Measurements from ENCODE around the gene GATA2. TPM values are rescaled to one million over a fixed set of nuclear protein-coding genes. Genes with fewer than 3 reads are reported as not detected.

GATA2 gene
- total RNA-seq, 1 experiment from 2014 or later = 9.6 TPM

- no peaks in the 10 kb centered on the region for H3K9me3 Mint-ChIP-seq (ENCODE audit: low read depth, unreplicated experiment)
- no peak for TF ChIP-seq CTCF (IDR thresholded peaks at IDR 0.05; ENCODE audit: unreplicated experiment)
- H3K27ac Mint-ChIP-seq (ENCODE audit: unreplicated experiment) = no peak overlapping the region
- CTCF ChIA-PET = interaction anchor here (0.6 to 1.2 kb wide), 4 partner anchors 10 to 883 kb away, joined by 3 to 4 read pairs (median 3); no protein-coding TSS in a partner anchor
- BruUV-seq (replicated peaks) = no TSS peak
- H3K27me3 Mint-ChIP-seq (ENCODE audit: unreplicated experiment) = peaks cover 10% of the 10 kb centered on the region
- no peaks in the 10 kb centered on the region for H3K4me1 Mint-ChIP-seq (ENCODE audit: low read depth, unreplicated experiment)
- intact Hi-C loops (cut with micrococcal nuclease; ENCODE audit: unreplicated experiment) = no loop called here
- H3K4me3 Mint-ChIP-seq (ENCODE audit: low read depth, unreplicated experiment) = no peak overlapping the region
- DNase-seq = no peak
- H3K36me3 Mint-ChIP-seq (ENCODE audit: insufficient read depth, unreplicated experiment) = peaks cover 10% of the 10 kb centered on the region
Observed at GRCh38 chr3:128481438-128481942, 11.5 kb downstream of the GATA2 start.

GRCh38 chr3:128480717-128481437, 12.1 kb downstream of the GATA2 start:
- CTCF ChIA-PET = no interaction called here
- DNase-seq = no peak
- Mint-ChIP-seq H3K36me3 (ENCODE audit: insufficient read depth, unreplicated experiment) (peaks cover 5% of the 10 kb centered on the region), H3K27ac (ENCODE audit: unreplicated experiment) (no peak overlapping the region), H3K4me3 (ENCODE audit: low read depth, unreplicated experiment) (no peak overlapping the region), H3K27me3 (ENCODE audit: unreplicated experiment) (peaks cover 12% of the 10 kb centered on the region), H3K9me3 (ENCODE audit: low read depth, unreplicated experiment) (no peaks in the 10 kb centered on the region), H3K4me1 (ENCODE audit: low read depth, unreplicated experiment) (no peaks in the 10 kb centered on the region)
- TF ChIP-seq CTCF (IDR thresholded peaks at IDR 0.05; ENCODE audit: unreplicated experiment) = no peak
- BruUV-seq (replicated peaks) = no TSS peak
- intact Hi-C loops (cut with micrococcal nuclease; ENCODE audit: unreplicated experiment) = no loop called here

GRCh38 chr3:128480278-128480677, 12.7 kb downstream of the GATA2 start:
- Mint-ChIP-seq H3K9me3 (ENCODE audit: low read depth, unreplicated experiment) (no peaks in the 10 kb centered on the region), H3K4me1 (ENCODE audit: low read depth, unreplicated experiment) (no peaks in the 10 kb centered on the region), H3K36me3 (ENCODE audit: insufficient read depth, unreplicated experiment) (peaks cover 5% of the 10 kb centered on the region), H3K4me3 (ENCODE audit: low read depth, unreplicated experiment) (no peak overlapping the region), H3K27me3 (ENCODE audit: unreplicated experiment) (peaks cover 18% of the 10 kb centered on the region), H3K27ac (ENCODE audit: unreplicated experiment) (no peak overlapping the region)
- no TSS peak for BruUV-seq (replicated peaks)
- no peak for DNase-seq
- intact Hi-C loops (cut with micrococcal nuclease; ENCODE audit: unreplicated experiment) = no loop called here
- CTCF ChIA-PET = no interaction called here
- TF ChIP-seq CTCF (IDR thresholded peaks at IDR 0.05; ENCODE audit: unreplicated experiment) = no peak

- intact Hi-C loops (cut with micrococcal nuclease; ENCODE audit: unreplicated experiment) = no loop called here
- no peak for TF ChIP-seq CTCF (IDR thresholded peaks at IDR 0.05; ENCODE audit: unreplicated experiment)
- no peak for DNase-seq
- CTCF ChIA-PET = no interaction called here
- peaks cover 25% of the 10 kb centered on the region for H3K27me3 Mint-ChIP-seq (ENCODE audit: unreplicated experiment)
- no peak overlapping the region for H3K4me3 Mint-ChIP-seq (ENCODE audit: low read depth, unreplicated experiment)
- BruUV-seq (replicated peaks) = no TSS peak
- H3K27ac Mint-ChIP-seq (ENCODE audit: unreplicated experiment) = no peak overlapping the region
- no peaks in the 10 kb centered on the region for H3K4me1 Mint-ChIP-seq (ENCODE audit: low read depth, unreplicated experiment)
- H3K9me3 Mint-ChIP-seq (ENCODE audit: low read depth, unreplicated experiment) = no peaks in the 10 kb centered on the region
- H3K36me3 Mint-ChIP-seq (ENCODE audit: insufficient read depth, unreplicated experiment) = peaks cover 5% of the 10 kb centered on the region
Observed at GRCh38 chr3:128479558-128480086, 13.4 kb downstream of the GATA2 start.

All from Calu3 (cell line).